Measurements from ENCODE around the gene TESPA1. TPM values are rescaled to one million over a fixed set of nuclear protein-coding genes. Genes with fewer than 3 reads are reported as not detected.

TESPA1 gene
- total and polyA plus RNA-seq, 7 donors = 0.08 to 0.87 (median 0.54) TPM; not detected in 2

DNA sequence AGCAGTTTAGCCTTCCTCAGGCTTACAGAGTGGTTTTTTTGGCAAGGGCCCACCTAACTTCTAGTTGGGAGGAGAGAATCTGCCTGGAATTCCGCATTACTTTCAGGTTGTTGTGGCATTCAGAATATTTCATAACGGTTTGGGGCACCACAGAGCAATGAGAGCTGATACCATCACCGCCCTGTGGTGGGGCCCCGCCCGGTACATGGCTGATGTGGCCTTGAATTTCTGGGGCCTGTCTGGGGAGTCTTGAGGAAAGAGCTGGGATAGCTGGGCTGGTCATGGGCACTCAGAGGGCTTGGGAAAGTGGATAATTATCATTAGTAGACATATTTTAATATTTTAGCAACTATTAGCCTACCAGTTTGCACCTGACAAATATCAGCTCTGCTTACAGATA, 4.2 kb downstream of the TESPA1 start:
- DNase-seq = no peak
- ATAC-seq = no peak
- H3K36me3 ChIP-seq (ENCODE audit: insufficient read depth in 1 of 2, low read depth in 1 of 2) = no peaks in the 10 kb centered on the region
- intact Hi-C loops (cut with DNase I) = no loop called here
- WGBS, 3 donors = 78 to 84% (median 80%) methylated on average over 5 of the region's 5 CpGs
- H3K27ac ChIP-seq = no peak overlapping the region
- H3K4me1 ChIP-seq = no peaks in the 10 kb centered on the region
- no peak overlapping the region for H3K4me3 ChIP-seq
- H3K27me3 ChIP-seq (ENCODE audit: insufficient read depth in 3 of 3, low read length in 2 of 3) = no peaks in the 10 kb centered on the region
- H3K9me3 ChIP-seq = no peaks in the 10 kb centered on the region
- TF ChIP-seq, protein P1, sequence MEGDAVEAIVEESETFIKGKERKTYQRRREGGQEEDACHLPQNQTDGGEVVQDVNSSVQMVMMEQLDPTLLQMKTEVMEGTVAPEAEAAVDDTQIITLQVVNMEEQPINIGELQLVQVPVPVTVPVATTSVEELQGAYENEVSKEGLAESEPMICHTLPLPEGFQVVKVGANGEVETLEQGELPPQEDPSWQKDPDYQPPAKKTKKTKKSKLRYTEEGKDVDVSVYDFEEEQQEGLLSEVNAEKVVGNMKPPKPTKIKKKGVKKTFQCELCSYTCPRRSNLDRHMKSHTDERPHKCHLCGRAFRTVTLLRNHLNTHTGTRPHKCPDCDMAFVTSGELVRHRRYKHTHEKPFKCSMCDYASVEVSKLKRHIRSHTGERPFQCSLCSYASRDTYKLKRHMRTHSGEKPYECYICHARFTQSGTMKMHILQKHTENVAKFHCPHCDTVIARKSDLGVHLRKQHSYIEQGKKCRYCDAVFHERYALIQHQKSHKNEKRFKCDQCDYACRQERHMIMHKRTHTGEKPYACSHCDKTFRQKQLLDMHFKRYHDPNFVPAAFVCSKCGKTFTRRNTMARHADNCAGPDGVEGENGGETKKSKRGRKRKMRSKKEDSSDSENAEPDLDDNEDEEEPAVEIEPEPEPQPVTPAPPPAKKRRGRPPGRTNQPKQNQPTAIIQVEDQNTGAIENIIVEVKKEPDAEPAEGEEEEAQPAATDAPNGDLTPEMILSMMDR (IDR thresholded peaks at IDR 0.05) = no peak

DNA sequence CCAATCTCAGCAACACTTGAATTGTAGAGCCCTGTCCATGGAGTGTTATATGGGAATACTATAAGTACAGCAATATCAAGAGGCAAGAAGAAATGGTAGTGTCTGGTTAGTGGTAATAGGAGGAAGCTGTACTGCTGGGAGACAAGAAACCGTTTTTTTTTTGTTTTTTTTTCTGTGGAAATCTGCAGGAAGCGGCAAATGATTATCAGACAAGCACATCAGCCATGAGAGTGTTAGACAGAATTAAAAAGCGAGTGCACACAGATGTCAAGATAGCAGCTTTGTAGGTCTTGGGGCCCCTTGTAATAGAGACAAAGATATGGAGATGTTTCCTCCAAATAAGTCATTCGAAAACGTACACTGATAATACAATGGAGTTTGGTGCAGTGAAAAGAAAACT, 6.7 kb downstream of the TESPA1 start:
- Histone ChIP-seq H3K36me3 (ENCODE audit: insufficient read depth in 1 of 2, low read depth in 1 of 2) (no peaks in the 10 kb centered on the region), H3K9me3 (no peaks in the 10 kb centered on the region), H3K4me3 (no peak overlapping the region), H3K4me1 (no peaks in the 10 kb centered on the region), H3K27me3 (ENCODE audit: insufficient read depth in 3 of 3, low read length in 2 of 3) (no peaks in the 10 kb centered on the region), H3K27ac (no peak overlapping the region)
- WGBS, 3 donors = 75 to 84% (median 79%) methylated on average over 5 of the region's 5 CpGs
- DNase-seq (no peak), ATAC-seq (no peak)
- intact Hi-C loops (cut with DNase I) = no loop called here
- TF ChIP-seq, protein P1 (IDR thresholded peaks at IDR 0.05) = no peak

- intact Hi-C loops (cut with DNase I) = no loop called here
- Histone ChIP-seq H3K4me3 (no peak overlapping the region), H3K36me3 (ENCODE audit: insufficient read depth in 1 of 2, low read depth in 1 of 2) (no peaks in the 10 kb centered on the region), H3K27me3 (ENCODE audit: insufficient read depth in 3 of 3, low read length in 2 of 3) (no peaks in the 10 kb centered on the region), H3K4me1 (no peaks in the 10 kb centered on the region), H3K9me3 (no peaks in the 10 kb centered on the region), H3K27ac (no peak overlapping the region)
- DNase-seq = no peak
- 47 to 54% (median 48%) methylated on average over 3 of the region's 3 CpGs for WGBS, 3 donors
- no peak for ATAC-seq
- TF ChIP-seq, protein P1 (IDR thresholded peaks at IDR 0.05) = no peak
Observed at GRCh38 chr12:54977155-54977554, 7.4 kb downstream of the TESPA1 start.

DNA sequence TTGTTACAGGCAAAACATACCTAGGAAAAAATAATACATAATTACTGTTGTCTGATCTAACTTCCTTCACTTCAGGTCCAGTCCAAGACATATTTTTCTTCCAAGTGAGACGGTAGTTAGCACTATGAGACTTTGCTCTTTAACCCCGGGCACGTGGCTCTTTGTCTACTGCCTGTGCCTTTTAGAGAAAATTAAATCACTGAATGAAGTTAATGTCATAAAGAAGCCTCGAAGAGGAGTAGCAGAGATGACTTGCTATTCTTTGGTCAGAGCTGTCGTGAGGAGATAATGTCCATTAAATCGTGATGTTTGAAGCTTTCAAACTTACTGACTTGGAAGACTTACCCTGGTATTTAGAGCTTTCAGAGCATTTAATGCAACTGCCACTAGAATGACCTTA, 8.7 kb downstream of the TESPA1 start:
- intact Hi-C loops (cut with DNase I) = no loop called here
- ATAC-seq (no peak), DNase-seq (no peak)
- WGBS, 3 donors = 38 to 49% (median 39%) methylated on average over 6 of the region's 6 CpGs
- TF ChIP-seq, protein P1 (IDR thresholded peaks at IDR 0.05) = no peak
- Histone ChIP-seq H3K4me1 (no peaks in the 10 kb centered on the region), H3K9me3 (no peaks in the 10 kb centered on the region), H3K4me3 (no peak overlapping the region), H3K27me3 (ENCODE audit: insufficient read depth in 3 of 3, low read length in 2 of 3) (no peaks in the 10 kb centered on the region), H3K36me3 (ENCODE audit: insufficient read depth in 1 of 2, low read depth in 1 of 2) (no peaks in the 10 kb centered on the region), H3K27ac (no peak overlapping the region)

DNA sequence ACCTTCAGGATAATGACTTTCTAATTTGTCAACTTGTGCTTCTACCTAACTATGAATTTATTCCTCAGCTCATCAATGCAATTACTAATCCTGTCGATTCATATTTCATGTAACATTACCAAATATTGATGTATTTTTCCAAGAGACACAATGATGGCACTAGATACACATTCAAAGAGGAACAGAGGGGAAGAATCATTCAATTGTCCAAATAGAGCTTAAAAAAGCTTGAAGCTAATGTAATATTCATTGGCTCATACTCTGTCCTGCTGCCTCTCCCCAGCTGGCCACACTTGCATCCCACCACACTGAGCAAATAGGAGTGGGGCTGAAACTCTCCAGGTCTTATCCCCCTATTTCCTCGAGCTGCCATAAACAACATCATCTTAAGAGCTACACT, 9.3 kb downstream of the TESPA1 start:
- DNase-seq = no peak
- Histone ChIP-seq H3K27ac (no peak overlapping the region), H3K27me3 (ENCODE audit: insufficient read depth in 3 of 3, low read length in 2 of 3) (no peaks in the 10 kb centered on the region), H3K9me3 (no peaks in the 10 kb centered on the region), H3K36me3 (ENCODE audit: insufficient read depth in 1 of 2, low read depth in 1 of 2) (no peaks in the 10 kb centered on the region), H3K4me3 (no peak overlapping the region), H3K4me1 (no peaks in the 10 kb centered on the region)
- TF ChIP-seq, protein P1 (IDR thresholded peaks at IDR 0.05) = no peak
- ATAC-seq = no peak
- 63 to 79% (median 65%) methylated on average over 2 of the region's 2 CpGs for WGBS, 3 donors
- intact Hi-C loops (cut with DNase I) = no loop called here
